ENCODE results near the gene SOS1.

DNA sequence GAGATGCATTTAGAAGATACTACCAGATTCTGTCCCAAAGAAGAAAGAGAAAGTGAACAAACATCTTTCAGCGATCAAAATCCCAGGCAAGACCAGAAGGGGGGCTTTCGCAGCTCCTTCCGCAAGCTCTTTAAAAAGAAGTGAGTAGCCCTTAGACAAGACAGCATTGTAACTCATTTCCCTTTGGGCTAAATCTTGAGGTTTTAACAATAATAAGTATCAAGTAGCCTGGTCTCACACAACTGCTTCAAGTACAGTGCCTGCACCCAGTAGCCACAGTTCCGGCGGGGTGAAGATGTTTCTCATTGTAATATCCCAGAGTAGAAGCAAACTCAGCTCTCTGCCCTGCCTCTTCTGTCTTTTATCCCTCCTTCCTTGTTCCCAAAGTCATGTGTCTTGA is 154.8 kb downstream of the SOS1 start:
- TF ChIP-seq, protein P1, sequence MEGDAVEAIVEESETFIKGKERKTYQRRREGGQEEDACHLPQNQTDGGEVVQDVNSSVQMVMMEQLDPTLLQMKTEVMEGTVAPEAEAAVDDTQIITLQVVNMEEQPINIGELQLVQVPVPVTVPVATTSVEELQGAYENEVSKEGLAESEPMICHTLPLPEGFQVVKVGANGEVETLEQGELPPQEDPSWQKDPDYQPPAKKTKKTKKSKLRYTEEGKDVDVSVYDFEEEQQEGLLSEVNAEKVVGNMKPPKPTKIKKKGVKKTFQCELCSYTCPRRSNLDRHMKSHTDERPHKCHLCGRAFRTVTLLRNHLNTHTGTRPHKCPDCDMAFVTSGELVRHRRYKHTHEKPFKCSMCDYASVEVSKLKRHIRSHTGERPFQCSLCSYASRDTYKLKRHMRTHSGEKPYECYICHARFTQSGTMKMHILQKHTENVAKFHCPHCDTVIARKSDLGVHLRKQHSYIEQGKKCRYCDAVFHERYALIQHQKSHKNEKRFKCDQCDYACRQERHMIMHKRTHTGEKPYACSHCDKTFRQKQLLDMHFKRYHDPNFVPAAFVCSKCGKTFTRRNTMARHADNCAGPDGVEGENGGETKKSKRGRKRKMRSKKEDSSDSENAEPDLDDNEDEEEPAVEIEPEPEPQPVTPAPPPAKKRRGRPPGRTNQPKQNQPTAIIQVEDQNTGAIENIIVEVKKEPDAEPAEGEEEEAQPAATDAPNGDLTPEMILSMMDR (IDR thresholded peaks at IDR 0.05): no peak
- TF ChIP-seq, protein P2, sequence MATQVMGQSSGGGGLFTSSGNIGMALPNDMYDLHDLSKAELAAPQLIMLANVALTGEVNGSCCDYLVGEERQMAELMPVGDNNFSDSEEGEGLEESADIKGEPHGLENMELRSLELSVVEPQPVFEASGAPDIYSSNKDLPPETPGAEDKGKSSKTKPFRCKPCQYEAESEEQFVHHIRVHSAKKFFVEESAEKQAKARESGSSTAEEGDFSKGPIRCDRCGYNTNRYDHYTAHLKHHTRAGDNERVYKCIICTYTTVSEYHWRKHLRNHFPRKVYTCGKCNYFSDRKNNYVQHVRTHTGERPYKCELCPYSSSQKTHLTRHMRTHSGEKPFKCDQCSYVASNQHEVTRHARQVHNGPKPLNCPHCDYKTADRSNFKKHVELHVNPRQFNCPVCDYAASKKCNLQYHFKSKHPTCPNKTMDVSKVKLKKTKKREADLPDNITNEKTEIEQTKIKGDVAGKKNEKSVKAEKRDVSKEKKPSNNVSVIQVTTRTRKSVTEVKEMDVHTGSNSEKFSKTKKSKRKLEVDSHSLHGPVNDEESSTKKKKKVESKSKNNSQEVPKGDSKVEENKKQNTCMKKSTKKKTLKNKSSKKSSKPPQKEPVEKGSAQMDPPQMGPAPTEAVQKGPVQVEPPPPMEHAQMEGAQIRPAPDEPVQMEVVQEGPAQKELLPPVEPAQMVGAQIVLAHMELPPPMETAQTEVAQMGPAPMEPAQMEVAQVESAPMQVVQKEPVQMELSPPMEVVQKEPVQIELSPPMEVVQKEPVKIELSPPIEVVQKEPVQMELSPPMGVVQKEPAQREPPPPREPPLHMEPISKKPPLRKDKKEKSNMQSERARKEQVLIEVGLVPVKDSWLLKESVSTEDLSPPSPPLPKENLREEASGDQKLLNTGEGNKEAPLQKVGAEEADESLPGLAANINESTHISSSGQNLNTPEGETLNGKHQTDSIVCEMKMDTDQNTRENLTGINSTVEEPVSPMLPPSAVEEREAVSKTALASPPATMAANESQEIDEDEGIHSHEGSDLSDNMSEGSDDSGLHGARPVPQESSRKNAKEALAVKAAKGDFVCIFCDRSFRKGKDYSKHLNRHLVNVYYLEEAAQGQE (IDR thresholded peaks at IDR 0.05; ENCODE audit: insufficient read depth in 1 of 2, low read depth in 2 of 2, low read length in 1 of 2): no peak
- no peak for TF ChIP-seq POLR2AphosphoS5 (IDR thresholded peaks at IDR 0.05; ENCODE audit: low read depth, low read length)
- TF ChIP-seq TCF7L2 (IDR thresholded peaks at IDR 0.05; ENCODE audit: low read depth, low read length): no peak
- no peak for TF ChIP-seq SIN3A (IDR thresholded peaks at IDR 0.05; ENCODE audit: borderline replicate concordance, insufficient read depth, low read depth, low read length)

Data from Panc1 (cell line).